AG09319 (cell line): ENCODE data around the gene FFAR3.

Experiments used
- DNase-seq: peaks from one replicate; pipeline ENCODE4 v3.0.0-alpha.2; 2010; ENCODE audit warnings: low read depth; ENCODE audit errors: extremely low read depth
- CTCF ChIP-seq: IDR thresholded peaks from 2 replicates; pipeline ENCODE4 v1.5.1; 2011; ENCODE audit warnings: low read depth, mild to moderate bottlenecking, inconsistent platforms, low read length, moderate library complexity

Gene FFAR3

DNA sequence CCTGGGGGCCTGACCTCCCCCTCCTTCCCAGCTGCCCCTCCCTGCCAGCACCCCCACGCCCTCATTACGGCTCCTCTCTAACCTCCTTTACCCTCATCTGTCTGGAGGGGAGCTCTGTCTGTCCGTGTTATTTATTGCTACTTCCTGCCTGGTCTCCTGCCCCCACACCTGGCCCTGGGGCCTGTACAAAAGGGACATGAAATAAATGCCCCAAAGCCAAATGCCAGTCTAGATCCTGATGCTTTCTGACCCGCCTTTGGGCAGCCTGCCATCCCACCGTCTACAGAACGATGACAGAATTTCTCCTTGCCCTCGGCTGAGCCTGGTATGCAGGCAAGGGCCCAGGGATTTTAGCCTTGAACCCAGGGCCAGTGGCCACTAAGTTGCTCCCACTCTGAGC is 44.7 kb upstream of the FFAR3 start:
- no peak for DNase-seq
- no peak for TF ChIP-seq CTCF

DNA sequence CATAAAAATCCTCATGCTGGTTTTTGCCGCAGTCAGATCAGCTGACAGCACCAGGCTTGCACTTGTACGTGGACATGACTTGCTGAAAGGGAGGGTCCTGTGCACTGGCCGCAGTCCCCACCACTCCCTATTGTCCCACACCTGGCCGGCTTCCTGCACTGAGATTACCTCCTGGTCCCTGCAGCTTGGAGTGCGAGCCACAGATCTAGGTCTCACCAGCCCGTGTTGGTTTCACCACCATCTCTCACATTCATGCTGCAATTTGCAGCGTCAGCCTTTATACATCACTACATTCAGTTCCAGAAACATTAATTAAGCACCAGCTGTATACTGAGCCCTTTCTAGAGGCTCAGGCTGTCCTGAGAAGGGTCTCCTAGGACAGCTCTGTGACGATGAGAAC is 44.2 kb upstream of the FFAR3 start:
- TF ChIP-seq CTCF: no peak
- no peak for DNase-seq

DNA sequence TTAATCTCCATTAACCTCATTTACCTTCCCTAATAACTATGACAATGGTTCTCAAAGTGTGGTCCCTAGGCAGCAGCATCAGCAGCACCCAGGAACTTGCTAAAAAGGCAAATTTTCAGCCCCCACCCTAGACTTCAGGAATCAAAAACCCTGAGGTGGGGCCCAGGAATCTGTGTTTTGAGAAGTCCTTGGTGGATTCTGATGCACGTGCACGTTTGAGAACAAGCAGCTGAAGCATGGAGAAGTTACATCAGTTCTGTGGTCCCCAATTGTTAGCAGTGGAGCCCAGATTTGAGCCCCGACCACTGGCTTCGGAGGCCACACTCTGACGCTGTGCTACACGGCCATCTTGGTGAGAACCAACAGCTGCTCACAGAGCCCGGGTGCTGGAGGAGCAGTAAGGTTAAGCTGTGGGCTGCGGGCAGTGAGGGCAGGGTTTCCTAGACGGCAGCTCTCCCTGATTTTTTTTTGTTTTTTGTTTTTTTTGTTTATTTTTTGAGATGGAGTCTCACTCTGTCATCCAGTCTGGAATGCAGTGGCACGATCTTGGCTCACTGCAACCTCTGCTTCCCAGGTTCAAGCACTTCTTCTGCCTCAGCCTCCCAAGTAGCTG is 43.3 kb upstream of the FFAR3 start:
- DNase-seq: no peak
- no peak for TF ChIP-seq CTCF

DNA sequence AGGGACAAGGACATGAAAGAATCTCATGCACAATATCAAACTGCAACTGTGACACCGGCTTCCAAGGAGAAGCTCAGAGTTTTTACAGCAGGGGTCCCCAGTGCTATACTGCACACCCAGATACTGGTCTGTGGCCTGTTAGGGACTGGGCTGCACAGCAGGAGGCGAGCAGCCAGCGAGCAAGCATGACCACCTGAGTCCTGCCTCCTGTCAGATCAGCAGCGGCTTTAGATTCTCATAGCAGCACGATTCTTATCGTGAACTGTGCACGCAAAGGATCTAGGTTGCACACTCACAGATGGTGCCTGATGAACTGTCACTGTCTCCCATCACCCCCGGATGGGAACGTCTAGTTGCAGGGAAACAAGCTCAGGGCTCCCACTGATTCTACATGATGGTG is 42.4 kb upstream of the FFAR3 start:
- TF ChIP-seq CTCF: no peak
- no peak for DNase-seq

GRCh38 chr19:35316560-35316959 is 41.7 kb upstream of the FFAR3 start:
- no peak for DNase-seq
- TF ChIP-seq CTCF: no peak

- TF ChIP-seq CTCF: no peak
- no peak for DNase-seq
These were observed 40.7 kb upstream of the FFAR3 start for GRCh38 chr19:35317464-35318043.

- no peak for TF ChIP-seq CTCF
- peak; percentile 20 for DNase-seq
These were observed 39.4 kb upstream of the FFAR3 start for GRCh38 chr19:35318679-35319448.
